ENCODE data around the gene PANK4.

DNA sequence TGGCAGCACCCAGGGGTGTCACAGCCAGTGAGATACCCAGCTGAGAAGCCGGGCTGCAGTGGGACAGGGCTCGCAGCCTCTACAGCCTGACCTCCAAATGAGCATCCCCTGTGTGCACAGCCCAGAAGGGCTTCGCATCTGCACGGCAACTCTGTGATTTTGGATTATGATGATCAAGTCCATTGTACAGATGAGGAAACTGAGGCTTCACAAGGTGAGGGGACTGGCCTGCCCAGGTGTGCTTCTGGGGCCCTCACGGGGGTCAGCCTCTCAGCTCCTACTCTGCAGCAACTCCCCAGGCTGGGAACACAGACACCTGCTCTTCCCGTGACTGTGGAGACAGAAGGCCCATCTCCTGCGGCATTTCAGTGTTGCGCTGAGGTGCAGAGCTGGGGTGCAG lies 12.5 kb upstream of the PANK4 start:
- TF ChIP-seq PKNOX1 (IDR thresholded peaks at IDR 0.05) = no peak
- TF ChIP-seq MAX (CRISPR knock-in tag; IDR thresholded peaks at IDR 0.05) = no peak
